G401.6 (cell line): ENCODE results near the gene SYNRG.

Source experiments
- FAIRE-seq: peaks from 2 replicates; lab custom pipeline; 2012; peaks lifted over from hg19 to GRCh38; lab: Jason Lieb, UNC

Gene SYNRG

GRCh38 chr17:37502009-37502936 is 106.9 kb downstream of the SYNRG start:
- no peak for FAIRE-seq

DNA sequence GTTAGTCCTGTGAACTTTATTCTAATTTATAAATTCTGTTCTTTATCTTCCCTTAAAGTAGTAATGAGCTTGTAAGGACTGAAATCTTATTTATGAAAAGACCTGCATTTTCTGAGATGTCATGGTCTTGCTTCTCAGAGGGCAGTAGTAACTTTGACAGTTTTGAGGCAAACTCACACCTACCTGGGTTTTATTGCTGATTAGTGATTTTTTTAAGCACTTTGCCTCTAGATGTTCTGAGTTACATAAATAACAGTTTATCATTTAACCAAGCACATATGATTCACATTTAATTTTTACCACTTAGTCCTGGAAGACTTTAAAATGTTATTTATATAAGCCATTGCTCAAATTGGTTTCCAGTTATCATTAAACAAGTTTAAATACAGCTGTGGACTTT is 108.8 kb downstream of the SYNRG start:
- FAIRE-seq, result no peak

DNA sequence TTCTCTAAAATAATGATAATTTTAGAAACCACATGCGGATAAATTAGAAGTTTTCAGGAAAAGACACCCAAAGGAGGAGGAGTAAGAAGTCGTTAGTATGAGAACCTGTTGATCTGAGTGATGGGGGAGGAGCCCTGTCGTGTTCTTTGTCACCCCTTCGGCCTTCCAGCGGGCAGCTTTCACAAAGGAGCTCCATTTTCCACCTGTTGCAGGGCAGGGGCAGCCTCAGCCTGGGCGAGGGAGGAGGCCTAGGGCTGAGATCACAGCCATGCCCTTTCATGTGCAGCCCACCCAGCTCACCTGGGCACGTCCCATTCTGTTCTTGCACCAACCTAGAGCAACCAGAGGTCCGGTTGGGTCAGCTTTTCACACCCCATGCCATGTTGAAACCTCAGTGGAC is 114.2 kb downstream of the SYNRG start:
- FAIRE-seq, result no peak

DNA sequence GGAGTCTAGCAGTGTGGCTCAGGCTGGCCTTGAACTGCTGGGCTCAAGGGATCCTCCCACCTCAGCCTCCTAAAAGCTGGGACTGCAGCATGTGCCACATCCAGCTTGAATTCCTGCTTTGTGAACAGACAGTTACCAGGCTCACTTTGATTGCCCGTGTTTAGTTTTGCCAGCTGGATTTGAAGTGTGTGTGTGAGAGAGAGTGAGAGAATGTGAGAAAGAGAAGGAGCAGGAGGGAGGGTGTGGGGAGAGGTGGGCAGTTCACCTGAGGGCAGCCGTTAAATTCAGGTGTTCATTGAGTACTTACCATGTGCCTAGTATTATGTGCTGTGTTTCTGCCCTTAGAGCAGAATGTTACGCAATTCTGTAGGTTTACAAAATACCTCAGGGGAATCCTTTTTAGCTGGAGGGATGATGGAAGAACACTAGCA is 114.8 kb downstream of the SYNRG start:
- FAIRE-seq, result no peak

GRCh38 chr17:37493249-37494027 is 115.8 kb downstream of the SYNRG start:
- FAIRE-seq, result no peak

DNA sequence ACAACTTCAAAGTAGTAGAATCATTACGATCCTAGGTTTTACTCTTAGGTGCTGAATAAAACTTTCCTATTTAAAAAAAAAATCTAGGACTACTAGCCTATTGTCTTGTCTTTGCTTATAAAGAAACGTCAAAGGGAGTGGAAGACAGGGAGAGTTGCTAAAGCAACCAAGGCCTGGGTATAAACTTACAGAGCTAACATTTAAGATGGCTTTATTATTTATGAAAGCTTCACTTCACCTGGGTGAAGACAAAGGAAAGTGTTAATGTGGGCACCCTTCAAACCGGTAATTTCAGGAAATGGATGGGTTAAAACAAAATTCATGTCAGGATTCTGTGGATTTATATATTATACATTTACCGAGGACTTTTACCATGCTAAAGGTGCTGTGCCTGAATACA is 117.1 kb downstream of the SYNRG start:
- FAIRE-seq, result no peak

DNA sequence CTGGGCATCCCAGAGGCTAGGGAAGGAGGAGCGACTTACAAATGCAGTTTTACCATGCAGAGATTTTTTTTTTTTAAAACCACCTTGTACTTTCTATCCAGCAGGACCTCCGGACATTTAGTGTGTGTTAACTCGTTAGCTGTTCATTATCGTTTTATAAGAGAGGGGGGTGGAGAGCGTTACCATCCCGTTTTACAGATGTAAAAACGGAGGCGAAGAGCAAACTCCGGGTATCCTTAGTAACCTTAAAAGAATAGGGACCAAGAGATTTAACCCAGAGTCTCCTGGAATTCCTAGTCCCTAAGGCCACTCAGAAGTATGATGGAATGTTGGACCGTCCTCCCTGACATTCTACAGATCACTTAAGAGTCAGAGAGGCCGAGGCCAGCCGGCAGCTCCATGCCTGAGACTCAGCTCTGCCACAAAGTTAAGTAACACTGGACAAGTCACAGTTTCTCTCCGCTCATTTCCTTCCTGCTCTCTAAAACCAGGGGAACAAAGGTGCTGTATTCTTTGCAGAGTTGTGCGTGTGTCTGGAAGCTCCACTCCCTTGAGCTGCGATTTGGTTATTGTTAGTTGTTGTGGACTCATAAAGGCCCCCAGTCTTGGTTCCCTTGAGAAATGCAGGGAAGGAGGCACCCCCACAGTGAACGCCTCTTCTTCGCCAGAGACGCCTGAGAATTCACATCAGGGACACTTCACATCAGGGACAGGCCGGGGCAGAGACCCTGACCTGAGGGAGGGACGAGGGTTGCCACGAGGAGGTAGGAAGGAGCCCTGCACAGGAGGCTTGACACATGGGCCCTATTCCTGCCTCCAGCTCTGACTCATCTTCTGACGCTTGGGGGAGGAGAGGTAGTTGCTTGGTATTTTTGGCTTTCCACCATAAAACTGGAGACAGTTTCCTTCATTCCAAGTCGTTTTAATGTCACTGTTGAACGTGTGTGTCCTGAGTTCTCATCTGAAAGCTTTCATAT is 118.3 kb downstream of the SYNRG start:
- no peak for FAIRE-seq

- no peak for FAIRE-seq
Observed at GRCh38 chr17:37490022-37490587, 119.1 kb downstream of the SYNRG start.

DNA sequence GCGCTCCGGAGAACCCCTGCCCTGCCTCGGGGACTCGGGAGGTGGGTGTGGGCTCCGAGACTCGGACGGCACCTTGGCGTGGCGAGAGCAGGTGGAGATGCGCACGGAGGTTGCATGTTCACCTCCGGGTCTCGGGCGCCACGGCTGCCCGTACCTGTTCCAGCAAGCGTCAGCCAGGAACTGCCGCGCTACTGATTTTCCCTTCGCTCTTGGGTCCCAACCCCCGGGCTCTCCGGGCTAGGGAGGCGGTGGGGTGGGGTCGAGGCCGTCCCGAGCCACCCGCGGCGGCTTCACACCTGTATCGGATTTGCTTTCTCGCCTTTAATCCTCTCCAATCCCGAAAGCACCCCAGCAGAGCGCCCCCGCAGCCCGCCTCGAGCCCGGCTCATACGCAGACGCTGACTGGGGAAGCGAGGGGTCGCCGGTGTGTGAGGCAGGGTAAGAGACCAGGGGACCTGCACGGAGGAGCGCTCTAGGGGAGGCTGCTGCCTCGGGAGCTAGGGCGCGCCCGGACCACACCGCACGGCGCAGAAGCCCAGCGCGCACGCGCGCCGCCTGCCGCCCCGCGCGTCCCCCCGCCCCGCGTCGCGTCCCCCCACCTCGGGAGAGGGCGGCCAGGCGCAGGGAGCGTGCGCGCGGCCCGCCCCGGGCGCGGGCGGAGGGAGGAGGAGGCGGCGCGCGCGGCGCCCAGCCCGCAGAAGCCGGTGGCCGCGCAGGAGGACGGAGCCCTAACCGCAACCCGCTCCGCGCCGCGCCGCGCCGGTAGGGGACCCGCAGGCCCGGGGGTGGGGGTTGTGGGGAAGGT is 119.8 kb downstream of the SYNRG start, which contains the start of gene DUSP14:
Gene DUSP14, plus strand, starts transcription at position 695 of the 805 bp plus-strand sequence. CDS start 22,382 bp downstream, outside the sequence.
- no peak for FAIRE-seq

DNA sequence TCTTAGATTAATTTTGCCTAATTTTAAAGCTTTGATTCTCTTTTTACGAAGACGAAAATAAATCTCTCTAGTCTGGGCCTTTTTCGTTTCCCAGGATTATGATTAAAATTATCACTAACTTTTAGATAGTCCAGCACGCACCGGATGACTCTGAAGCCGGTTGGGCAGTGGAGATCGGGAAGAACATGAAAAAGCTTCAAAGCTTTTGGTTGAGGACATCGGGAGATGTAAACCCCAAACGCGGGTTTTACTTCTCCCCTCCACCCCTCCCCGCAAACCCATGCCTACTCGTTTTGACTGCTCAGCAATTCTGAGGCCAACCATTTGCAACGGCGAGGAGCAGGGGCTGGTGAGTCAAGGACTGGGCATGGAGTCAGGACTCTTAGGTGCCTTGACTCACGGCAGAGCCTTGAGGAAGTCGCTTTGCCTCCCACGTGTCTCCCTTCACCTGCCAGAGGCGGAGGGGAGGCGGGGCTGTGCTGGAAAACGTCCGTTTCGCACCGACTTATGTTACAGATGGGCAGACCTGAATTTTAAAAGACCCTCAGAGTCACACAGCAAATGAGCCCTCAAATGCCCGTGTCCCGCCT is 120.5 kb downstream of the SYNRG start:
- no peak for FAIRE-seq

GRCh38 chr17:37488009-37488604 is 121.1 kb downstream of the SYNRG start:
- FAIRE-seq, result no peak

DNA sequence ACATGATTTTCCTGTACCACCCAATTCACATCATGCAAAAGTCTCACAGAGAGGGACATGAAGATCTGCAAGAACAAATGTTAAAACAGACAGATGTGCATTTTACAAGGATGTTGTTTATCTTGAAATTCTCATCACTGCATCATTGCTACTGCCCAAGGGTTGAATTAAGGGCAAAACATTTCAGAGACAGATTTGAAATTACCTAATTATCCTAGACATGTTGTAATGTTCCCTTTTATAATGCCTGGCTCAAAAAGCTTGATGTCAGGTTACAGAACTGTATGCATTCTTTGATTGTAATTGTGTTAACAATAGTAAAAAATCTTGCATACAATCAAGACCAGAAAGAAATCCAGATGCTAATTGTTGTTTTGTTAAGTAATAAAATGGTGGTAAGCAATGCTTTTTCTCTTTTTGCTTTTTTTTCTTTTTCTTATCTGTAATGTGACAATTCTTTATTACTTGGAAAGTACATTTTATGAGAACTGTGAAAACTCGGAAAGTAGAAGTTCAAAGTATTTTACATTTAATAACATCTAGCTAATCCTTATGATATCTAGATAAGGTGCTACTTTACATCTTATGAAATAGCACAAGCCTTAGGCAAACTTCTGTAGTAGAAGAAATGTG is 123.2 kb downstream of the SYNRG start:
- FAIRE-seq, result no peak

DNA sequence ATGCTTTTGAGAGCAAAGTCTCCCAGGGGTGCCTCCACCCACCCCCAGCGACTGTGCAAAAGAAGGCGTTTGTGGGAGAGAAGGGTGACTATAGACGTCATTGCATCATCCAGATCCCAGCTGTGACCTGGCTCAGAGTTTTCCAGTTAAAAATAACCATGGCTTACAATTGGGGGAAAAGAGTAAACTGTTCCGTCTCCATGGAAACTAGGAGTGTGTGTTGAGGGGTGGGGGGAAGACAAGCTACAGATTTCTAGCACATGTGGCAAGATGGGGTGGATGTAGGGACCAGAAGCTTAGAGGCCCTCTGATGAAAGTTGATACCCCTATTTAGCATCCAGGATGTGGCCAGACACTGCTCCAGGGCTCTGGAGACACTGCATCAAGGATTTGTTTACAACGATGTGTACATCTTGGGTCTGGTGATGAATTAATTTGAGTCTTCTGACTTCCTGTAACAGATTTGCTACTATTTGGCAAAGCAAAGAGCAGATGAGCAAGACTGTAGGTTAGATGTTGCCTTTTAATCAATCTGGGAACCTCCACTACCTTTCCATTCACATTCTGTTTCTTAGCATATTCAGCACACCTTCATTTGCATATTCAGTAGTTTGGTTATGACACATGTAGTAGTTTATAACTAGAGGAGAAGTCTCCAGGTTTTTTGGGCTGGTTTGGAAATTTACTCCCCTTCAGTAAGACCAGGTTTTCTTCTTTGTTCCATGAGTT is 125.7 kb downstream of the SYNRG start:
- FAIRE-seq, result no peak

- FAIRE-seq, result no peak
Observed at GRCh38 chr17:37481001-37481665, 128.1 kb downstream of the SYNRG start.

- no peak for FAIRE-seq
Observed at GRCh38 chr17:37480427-37480826, 128.8 kb downstream of the SYNRG start.

- FAIRE-seq, result no peak
Observed at GRCh38 chr17:37479025-37479424, 130.2 kb downstream of the SYNRG start.

- FAIRE-seq, result no peak
Observed at GRCh38 chr17:37478187-37478586, 131.0 kb downstream of the SYNRG start.

- no peak for FAIRE-seq
Observed at GRCh38 chr17:37476431-37477120, 132.6 kb downstream of the SYNRG start.
